Stimulated activated memory B cell treated with anti-CD40 and anti-IgM and Interleukin-4, amounts not matched to agents 10 μg/mL and 1 μg/mL and 100 μg/mL, for 72 hours (primary cell): ENCODE results near the gene PEMT.
"Not testable (repeated sequence)": the region's sequence is repeated elsewhere in the genome, so short reads cannot be mapped to it uniquely, and the experiment has no call there.

Experiments used
- ATAC-seq: fragments of 150-1000 bp; cut with Tn5 transposase; 2 replicates; pipeline ENCODE4 v1.10.0; 2021
- H3K27ac Mint-ChIP-seq: one replicate; pipeline ENCODE4 v1.8.0; 2022; ENCODE audit warnings: mild to moderate bottlenecking, mixed read lengths
- H3K27me3 Mint-ChIP-seq: one replicate; pipeline ENCODE4 v1.8.0; 2022; ENCODE audit warnings: mixed read lengths
- H3K36me3 Mint-ChIP-seq: one replicate; pipeline ENCODE4 v1.8.0; 2022; ENCODE audit warnings: mixed read lengths
- H3K4me1 Mint-ChIP-seq: one replicate; pipeline ENCODE4 v1.8.0; 2022; ENCODE audit warnings: mixed read lengths
- H3K4me3 Mint-ChIP-seq: one replicate; pipeline ENCODE4 v1.8.0; 2022; ENCODE audit warnings: mild to moderate bottlenecking, moderate library complexity, mixed read lengths
- H3K9me3 Mint-ChIP-seq: one replicate; pipeline ENCODE4 v1.8.0; 2022; ENCODE audit warnings: mixed read lengths

PEMT gene

GRCh38 chr17:17474341-17474740 is 117.2 kb downstream of the PEMT start:
- H3K36me3 Mint-ChIP-seq = no peaks in the 10 kb centered on the region
- no peak overlapping the region for H3K4me3 Mint-ChIP-seq
- peaks cover 18% of the 10 kb centered on the region for H3K4me1 Mint-ChIP-seq
- H3K9me3 Mint-ChIP-seq = no peaks in the 10 kb centered on the region
- peaks cover 32% of the 10 kb centered on the region for H3K27me3 Mint-ChIP-seq
- H3K27ac Mint-ChIP-seq = no peak overlapping the region
- no peak for ATAC-seq

GRCh38 chr17:17472333-17472920 is 119.1 kb downstream of the PEMT start:
- H3K4me1 Mint-ChIP-seq = peaks cover 2% of the 10 kb centered on the region
- no peak overlapping the region for H3K27ac Mint-ChIP-seq
- no peak overlapping the region for H3K4me3 Mint-ChIP-seq
- H3K9me3 Mint-ChIP-seq = peaks cover 3% of the 10 kb centered on the region
- no peak for ATAC-seq
- no peaks in the 10 kb centered on the region for H3K36me3 Mint-ChIP-seq
- peaks cover 51% of the 10 kb centered on the region for H3K27me3 Mint-ChIP-seq

- ATAC-seq = no peak
- Mint-ChIP-seq H3K9me3 (peaks cover 3% of the 10 kb centered on the region), H3K36me3 (no peaks in the 10 kb centered on the region), H3K27ac (no peak overlapping the region), H3K4me3 (no peak overlapping the region), H3K27me3 (peaks cover 58% of the 10 kb centered on the region), H3K4me1 (no peaks in the 10 kb centered on the region)
Measured at GRCh38 chr17:17469996-17470395, 121.5 kb downstream of the PEMT start.

- Mint-ChIP-seq H3K4me3 (no peak overlapping the region), H3K4me1 (no peaks in the 10 kb centered on the region), H3K9me3 (peaks cover 3% of the 10 kb centered on the region), H3K27me3 (peaks cover 63% of the 10 kb centered on the region), H3K36me3 (no peaks in the 10 kb centered on the region), H3K27ac (no peak overlapping the region)
- ATAC-seq = no peak
Measured at GRCh38 chr17:17469358-17469757, 122.2 kb downstream of the PEMT start.

- Mint-ChIP-seq H3K36me3 (no peaks in the 10 kb centered on the region), H3K27me3 (peaks cover 73% of the 10 kb centered on the region), H3K27ac (no peak overlapping the region)
Measured at GRCh38 chr17:17468217-17469010, 123.1 kb downstream of the PEMT start.

GRCh38 chr17:17467720-17468119 is 123.8 kb downstream of the PEMT start:
- Mint-ChIP-seq H3K36me3 (no peaks in the 10 kb centered on the region), H3K27ac (no peak overlapping the region), H3K4me1 (no peaks in the 10 kb centered on the region), H3K4me3 (no peak overlapping the region), H3K9me3 (peaks cover 3% of the 10 kb centered on the region), H3K27me3 (peaks cover 73% of the 10 kb centered on the region)
- no peak for ATAC-seq

More at GRCh38 chr17:17468217-17469010, 123.1 kb downstream of the PEMT start:
- Mint-ChIP-seq H3K9me3 (peaks cover 3% of the 10 kb centered on the region), H3K4me1 (no peaks in the 10 kb centered on the region), H3K4me3 (no peak overlapping the region)
- ATAC-seq = no peak

- H3K4me3 Mint-ChIP-seq = no peak overlapping the region
- peaks cover 73% of the 10 kb centered on the region for H3K27me3 Mint-ChIP-seq
Measured at GRCh38 chr17:17467016-17467415, 124.5 kb downstream of the PEMT start.

GRCh38 chr17:17466511-17466910 is 125.0 kb downstream of the PEMT start:
- H3K4me1 Mint-ChIP-seq = no peaks in the 10 kb centered on the region

More at GRCh38 chr17:17467016-17467415, 124.5 kb downstream of the PEMT start:
- Mint-ChIP-seq H3K27ac (no peak overlapping the region), H3K9me3 (peaks cover 3% of the 10 kb centered on the region), H3K36me3 (no peaks in the 10 kb centered on the region), H3K4me1 (no peaks in the 10 kb centered on the region)
- ATAC-seq = no peak

GRCh38 chr17:17465878-17466277 is 125.6 kb downstream of the PEMT start:
- H3K36me3 Mint-ChIP-seq, H3K27ac Mint-ChIP-seq, H3K4me3 Mint-ChIP-seq, H3K9me3 Mint-ChIP-seq, ATAC-seq, H3K4me1 Mint-ChIP-seq: not testable (repeated sequence)
- H3K27me3 Mint-ChIP-seq = peaks cover 61% of the 10 kb centered on the region

More at GRCh38 chr17:17466511-17466910, 125.0 kb downstream of the PEMT start:
- no peak overlapping the region for H3K4me3 Mint-ChIP-seq
- no peaks in the 10 kb centered on the region for H3K36me3 Mint-ChIP-seq
- peaks cover 3% of the 10 kb centered on the region for H3K9me3 Mint-ChIP-seq
- peaks cover 68% of the 10 kb centered on the region for H3K27me3 Mint-ChIP-seq
- H3K27ac Mint-ChIP-seq = no peak overlapping the region
- no peak for ATAC-seq

- Mint-ChIP-seq H3K9me3 (peaks cover 8% of the 10 kb centered on the region), H3K4me3 (no peak overlapping the region), H3K27me3 (peaks cover 43% of the 10 kb centered on the region), H3K4me1 (no peaks in the 10 kb centered on the region), H3K36me3 (no peaks in the 10 kb centered on the region), H3K27ac (no peak overlapping the region)
- no peak for ATAC-seq
Measured at GRCh38 chr17:17463821-17464220, 127.7 kb downstream of the PEMT start.

GRCh38 chr17:17462048-17462824 is 129.3 kb downstream of the PEMT start:
- Mint-ChIP-seq H3K27ac (no peak overlapping the region), H3K4me1 (no peaks in the 10 kb centered on the region), H3K36me3 (no peaks in the 10 kb centered on the region), H3K27me3 (peaks cover 27% of the 10 kb centered on the region), H3K9me3 (peaks cover 6% of the 10 kb centered on the region), H3K4me3 (no peak overlapping the region)
- no peak for ATAC-seq

GRCh38 chr17:17460038-17460437 is 131.5 kb downstream of the PEMT start:
- no peak for ATAC-seq
- Mint-ChIP-seq H3K9me3 (peaks cover 6% of the 10 kb centered on the region), H3K4me3 (no peak overlapping the region), H3K36me3 (no peaks in the 10 kb centered on the region), H3K27me3 (peaks cover 17% of the 10 kb centered on the region), H3K27ac (no peak overlapping the region), H3K4me1 (no peaks in the 10 kb centered on the region)

GRCh38 chr17:17457680-17458079 is 133.8 kb downstream of the PEMT start:
- Mint-ChIP-seq H3K27ac (no peak overlapping the region), H3K4me1 (no peaks in the 10 kb centered on the region), H3K27me3 (peaks cover 15% of the 10 kb centered on the region), H3K4me3 (no peak overlapping the region), H3K36me3 (no peaks in the 10 kb centered on the region), H3K9me3 (peaks cover 6% of the 10 kb centered on the region)
- ATAC-seq = no peak

- H3K4me3 Mint-ChIP-seq = no peak overlapping the region
- no peak for ATAC-seq
- H3K9me3 Mint-ChIP-seq = peaks cover 6% of the 10 kb centered on the region
- H3K27ac Mint-ChIP-seq = no peak overlapping the region
- peaks cover 15% of the 10 kb centered on the region for H3K27me3 Mint-ChIP-seq
- H3K36me3 Mint-ChIP-seq = no peaks in the 10 kb centered on the region
- no peaks in the 10 kb centered on the region for H3K4me1 Mint-ChIP-seq
Measured at GRCh38 chr17:17456251-17456650, 135.3 kb downstream of the PEMT start.
